Parathyroid adenoma (tissue), 2 donors: Measurements from ENCODE around the gene CEP89.

Experiments
- H2AFZ ChIP-seq: fragments of 300-600 bp; sonication (generic); one replicate; pipeline ENCODE4 v1.7.0; 2017; ENCODE audit warnings: antibody characterized with exemption, mild to moderate bottlenecking
- H3K27ac ChIP-seq: fragments of 300-600 bp; sonication (generic); one replicate; pipeline ENCODE4 v1.7.0; 2017
- H3K27me3 ChIP-seq: fragments of 300-600 bp; sonication (generic); one replicate; pipeline ENCODE4 v1.7.0; 2017; ENCODE audit warnings: low read length; ENCODE audit not compliant: control insufficient read depth, insufficient read depth
- H3K36me3 ChIP-seq: fragments of 300-600 bp; sonication (generic); one replicate; pipeline ENCODE4 v1.7.0; 2017; ENCODE audit warnings: low read length; ENCODE audit not compliant: control insufficient read depth, insufficient read depth
- H3K4me1 ChIP-seq: fragments of 300-600 bp; sonication (generic); one replicate; pipeline ENCODE4 v1.7.0; 2017; ENCODE audit warnings: control low read depth
- H3K4me2 ChIP-seq: fragments of 300-600 bp; sonication (generic); one replicate; pipeline ENCODE4 v1.7.0; 2017; ENCODE audit warnings: low read length
- H3K4me3 ChIP-seq: fragments of 300-600 bp; sonication (generic); one replicate; pipeline ENCODE4 v1.7.0; 2017; ENCODE audit warnings: low read depth, low read length
- H3K79me2 ChIP-seq: fragments of 300-600 bp; sonication (generic); one replicate; pipeline ENCODE4 v1.7.0; 2017; ENCODE audit warnings: control low read depth
- H3K9ac ChIP-seq: fragments of 300-600 bp; sonication (generic); one replicate; pipeline ENCODE4 v1.7.0; 2017; ENCODE audit warnings: mild to moderate bottlenecking
- H3K9me3 ChIP-seq: fragments of 300-600 bp; sonication (generic); one replicate; pipeline ENCODE4 v1.7.0; 2017; ENCODE audit warnings: low read length; ENCODE audit not compliant: control insufficient read depth
- TF ChIP-seq, protein P1 (sequence below): fragments of 300-600 bp; sonication (generic); IDR thresholded peaks from one replicate; pipeline ENCODE4 v1.7.0; 2017; ENCODE audit warnings: antibody characterized with exemption, mild to moderate bottlenecking
- donor health status: primary hyperparathyroidism.

The CEP89 gene

DNA sequence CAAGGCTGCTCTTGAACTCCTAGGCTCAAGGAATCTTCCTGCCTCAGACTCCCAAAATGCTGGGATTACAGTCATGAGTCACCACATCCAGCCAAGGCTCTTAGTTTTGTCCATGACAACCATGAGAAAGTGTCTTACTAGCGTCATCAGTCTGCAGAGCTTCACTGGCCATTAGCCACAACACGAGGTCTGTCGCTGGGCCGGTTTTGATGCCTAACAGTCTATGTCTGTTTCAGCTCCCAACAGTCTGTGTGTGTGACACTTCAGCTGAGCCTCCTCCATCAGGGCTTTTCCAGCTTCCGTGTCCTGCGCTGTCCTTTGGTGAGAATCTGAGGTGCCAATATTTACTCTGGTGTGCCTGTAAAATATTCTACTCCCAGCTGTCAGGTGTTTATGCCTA lies 47.6 kb downstream of the CEP89 start:
- Histone ChIP-seq H3K4me3 (no peak overlapping the region), H3K27me3 (no peaks in the 10 kb centered on the region), H3K79me2 (no peaks in the 10 kb centered on the region), H3K36me3 (no peaks in the 10 kb centered on the region), H3K9me3 (no peaks in the 10 kb centered on the region), H3K4me1 (no peaks in the 10 kb centered on the region), H2AFZ (no peak overlapping the region), H3K27ac (no peak overlapping the region), H3K4me2 (no peak overlapping the region), H3K9ac (no peak overlapping the region)
- TF ChIP-seq, protein P1, sequence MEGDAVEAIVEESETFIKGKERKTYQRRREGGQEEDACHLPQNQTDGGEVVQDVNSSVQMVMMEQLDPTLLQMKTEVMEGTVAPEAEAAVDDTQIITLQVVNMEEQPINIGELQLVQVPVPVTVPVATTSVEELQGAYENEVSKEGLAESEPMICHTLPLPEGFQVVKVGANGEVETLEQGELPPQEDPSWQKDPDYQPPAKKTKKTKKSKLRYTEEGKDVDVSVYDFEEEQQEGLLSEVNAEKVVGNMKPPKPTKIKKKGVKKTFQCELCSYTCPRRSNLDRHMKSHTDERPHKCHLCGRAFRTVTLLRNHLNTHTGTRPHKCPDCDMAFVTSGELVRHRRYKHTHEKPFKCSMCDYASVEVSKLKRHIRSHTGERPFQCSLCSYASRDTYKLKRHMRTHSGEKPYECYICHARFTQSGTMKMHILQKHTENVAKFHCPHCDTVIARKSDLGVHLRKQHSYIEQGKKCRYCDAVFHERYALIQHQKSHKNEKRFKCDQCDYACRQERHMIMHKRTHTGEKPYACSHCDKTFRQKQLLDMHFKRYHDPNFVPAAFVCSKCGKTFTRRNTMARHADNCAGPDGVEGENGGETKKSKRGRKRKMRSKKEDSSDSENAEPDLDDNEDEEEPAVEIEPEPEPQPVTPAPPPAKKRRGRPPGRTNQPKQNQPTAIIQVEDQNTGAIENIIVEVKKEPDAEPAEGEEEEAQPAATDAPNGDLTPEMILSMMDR: no peak

DNA sequence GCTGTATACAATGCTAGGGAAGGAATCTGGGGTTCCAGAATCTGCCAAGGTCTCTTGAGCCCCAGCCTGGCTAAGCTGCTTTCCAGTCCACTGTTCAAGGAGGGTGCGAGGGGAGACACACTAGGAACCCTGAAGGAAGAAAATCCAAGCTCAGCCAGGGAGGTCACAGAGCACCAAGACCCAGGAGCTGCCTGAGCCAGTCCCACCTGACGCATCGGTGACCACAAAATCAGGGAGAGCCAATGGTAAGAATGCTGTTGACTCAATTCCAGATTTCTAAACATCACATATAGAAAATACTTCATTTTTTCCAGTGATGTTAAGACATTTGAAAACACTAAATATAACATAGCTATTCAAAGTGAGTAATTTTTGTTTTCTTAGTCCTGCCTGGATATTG lies 50.1 kb downstream of the CEP89 start:
- TF ChIP-seq, protein P1: no peak
- H3K36me3 ChIP-seq: no peaks in the 10 kb centered on the region
- no peak overlapping the region for H3K4me3 ChIP-seq
- H3K9ac ChIP-seq: no peak overlapping the region
- no peaks in the 10 kb centered on the region for H3K27me3 ChIP-seq
- no peaks in the 10 kb centered on the region for H3K79me2 ChIP-seq
- no peak overlapping the region for H3K4me2 ChIP-seq
- no peaks in the 10 kb centered on the region for H3K4me1 ChIP-seq
- H2AFZ ChIP-seq: no peak overlapping the region
- no peaks in the 10 kb centered on the region for H3K9me3 ChIP-seq
- H3K27ac ChIP-seq: no peak overlapping the region

DNA sequence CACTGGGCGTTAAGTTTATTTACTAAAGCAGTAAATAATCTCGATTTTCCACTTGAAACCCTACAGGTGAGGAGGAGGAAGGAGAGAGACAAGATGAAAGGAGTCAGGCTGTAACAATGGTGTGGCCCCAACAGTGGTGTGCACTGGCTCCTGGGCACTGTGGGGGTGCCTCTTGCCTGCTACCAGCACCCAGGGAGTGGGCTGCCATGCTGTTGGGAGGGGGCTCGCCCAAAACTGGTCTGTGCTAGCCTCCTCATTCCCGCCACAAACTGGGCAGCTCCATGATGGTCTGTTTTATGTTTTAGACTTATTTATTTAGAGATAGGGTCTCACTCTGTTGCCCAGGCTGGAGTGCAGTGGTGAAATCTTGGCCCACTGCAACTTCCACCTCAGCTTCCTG lies 52.4 kb downstream of the CEP89 start:
- TF ChIP-seq, protein P1: no peak
- H3K27ac ChIP-seq: no peak overlapping the region
- H3K9ac ChIP-seq: no peak overlapping the region
- H3K36me3 ChIP-seq: no peaks in the 10 kb centered on the region
- H3K27me3 ChIP-seq: no peaks in the 10 kb centered on the region
- H2AFZ ChIP-seq: no peak overlapping the region
- no peaks in the 10 kb centered on the region for H3K79me2 ChIP-seq
- no peaks in the 10 kb centered on the region for H3K9me3 ChIP-seq
- no peak overlapping the region for H3K4me3 ChIP-seq
- no peaks in the 10 kb centered on the region for H3K4me1 ChIP-seq
- no peak overlapping the region for H3K4me2 ChIP-seq

DNA sequence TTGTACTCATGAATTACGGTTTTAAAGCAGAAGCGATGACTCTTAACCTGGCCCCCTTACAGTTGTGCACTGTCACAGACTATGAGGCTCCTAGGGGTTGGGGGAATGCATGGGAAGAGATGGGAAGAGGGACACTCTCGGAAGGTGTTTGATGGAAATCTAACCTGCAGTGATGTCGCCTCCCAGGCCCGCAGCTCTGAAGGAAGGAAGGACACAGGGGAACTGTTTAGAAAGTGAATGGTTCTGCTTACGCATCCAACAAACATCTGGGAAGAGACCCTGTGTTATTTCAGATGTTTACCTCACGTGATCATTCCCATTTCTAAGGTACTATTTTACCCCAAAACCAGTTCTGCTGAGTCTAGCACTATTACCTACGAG lies 54.2 kb downstream of the CEP89 start:
- Histone ChIP-seq H3K4me2 (no peak overlapping the region), H2AFZ (no peak overlapping the region), H3K27me3 (no peaks in the 10 kb centered on the region), H3K4me3 (no peak overlapping the region), H3K79me2 (no peaks in the 10 kb centered on the region), H3K4me1 (no peaks in the 10 kb centered on the region), H3K36me3 (no peaks in the 10 kb centered on the region), H3K9ac (no peak overlapping the region), H3K9me3 (no peaks in the 10 kb centered on the region), H3K27ac (no peak overlapping the region)
- TF ChIP-seq, protein P1: no peak

DNA sequence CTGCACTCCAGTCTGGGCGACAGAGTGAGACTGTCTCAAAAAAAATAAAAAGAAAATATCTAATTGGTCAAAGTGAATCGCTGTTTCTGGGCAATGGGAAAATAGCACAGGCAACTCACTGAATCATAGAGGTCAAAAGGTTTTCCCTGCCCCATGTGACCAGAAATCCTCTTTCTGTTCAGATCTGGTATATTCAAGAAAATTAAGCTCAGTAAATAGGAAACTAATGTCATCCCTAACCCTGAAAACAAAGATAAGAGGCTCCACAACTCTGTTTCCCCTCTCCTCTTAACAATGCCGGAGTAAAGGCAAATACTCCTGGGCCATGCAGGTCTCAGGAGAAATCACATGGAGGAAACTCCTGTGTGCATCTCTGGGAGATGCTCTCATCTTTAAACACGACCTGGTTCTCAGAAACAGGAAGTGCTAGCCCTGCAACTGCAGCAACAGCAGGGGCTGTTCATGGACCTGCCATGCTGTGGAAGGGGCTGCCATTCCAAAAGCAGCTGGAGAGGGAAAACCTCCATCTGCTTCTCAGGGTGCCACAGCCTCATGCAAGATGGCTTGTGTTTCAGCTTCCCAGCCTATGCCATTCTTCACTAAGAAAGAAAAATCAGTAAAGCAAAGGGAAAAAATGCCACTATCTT lies 54.7 kb downstream of the CEP89 start:
- Histone ChIP-seq H3K9ac (no peak overlapping the region), H3K4me3 (no peak overlapping the region), H3K27ac (no peak overlapping the region), H3K9me3 (no peaks in the 10 kb centered on the region), H2AFZ (no peak overlapping the region), H3K4me1 (no peaks in the 10 kb centered on the region), H3K27me3 (no peaks in the 10 kb centered on the region), H3K79me2 (no peaks in the 10 kb centered on the region), H3K36me3 (no peaks in the 10 kb centered on the region), H3K4me2 (no peak overlapping the region)
- TF ChIP-seq, protein P1: no peak
